Breast epithelium (tissue), 3 donors: ENCODE measurements around the gene DLG1.

ENCODE experiments used
- POLR2AphosphoS5 ChIP-seq, 3 donors: sonication (generic); formaldehyde crosslinking; IDR thresholded peaks; one replicate each; pipeline ENCODE4 v1.6.1; 2017; ENCODE audit warnings: antibody characterized with exemption in 3 of 3
- TF ChIP-seq, protein P1 (sequence below), 3 donors: fragments of 450-650 bp; IDR thresholded peaks; one replicate each; pipeline ENCODE4 v1.5.1; 2016 to 2017; ENCODE audit warnings: antibody characterized with exemption in 3 of 3, mild to moderate bottlenecking in 3 of 3, moderate library complexity in 3 of 3

- TF ChIP-seq, protein P1, sequence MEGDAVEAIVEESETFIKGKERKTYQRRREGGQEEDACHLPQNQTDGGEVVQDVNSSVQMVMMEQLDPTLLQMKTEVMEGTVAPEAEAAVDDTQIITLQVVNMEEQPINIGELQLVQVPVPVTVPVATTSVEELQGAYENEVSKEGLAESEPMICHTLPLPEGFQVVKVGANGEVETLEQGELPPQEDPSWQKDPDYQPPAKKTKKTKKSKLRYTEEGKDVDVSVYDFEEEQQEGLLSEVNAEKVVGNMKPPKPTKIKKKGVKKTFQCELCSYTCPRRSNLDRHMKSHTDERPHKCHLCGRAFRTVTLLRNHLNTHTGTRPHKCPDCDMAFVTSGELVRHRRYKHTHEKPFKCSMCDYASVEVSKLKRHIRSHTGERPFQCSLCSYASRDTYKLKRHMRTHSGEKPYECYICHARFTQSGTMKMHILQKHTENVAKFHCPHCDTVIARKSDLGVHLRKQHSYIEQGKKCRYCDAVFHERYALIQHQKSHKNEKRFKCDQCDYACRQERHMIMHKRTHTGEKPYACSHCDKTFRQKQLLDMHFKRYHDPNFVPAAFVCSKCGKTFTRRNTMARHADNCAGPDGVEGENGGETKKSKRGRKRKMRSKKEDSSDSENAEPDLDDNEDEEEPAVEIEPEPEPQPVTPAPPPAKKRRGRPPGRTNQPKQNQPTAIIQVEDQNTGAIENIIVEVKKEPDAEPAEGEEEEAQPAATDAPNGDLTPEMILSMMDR (IDR thresholded peaks at IDR 0.05): no peak
- TF ChIP-seq POLR2AphosphoS5 (IDR thresholded peaks at IDR 0.05): no peak
Measured at GRCh38 chr3:197302696-197303341, 4.4 kb upstream of the DLG1 start.
